ENCODE data around the gene RUBCNL. TPM values are rescaled to one million over a fixed set of nuclear protein-coding genes. Genes with fewer than 3 reads are reported as not detected.

Gene RUBCNL
- total RNA-seq, 1 donor from 2014 or later: 1.7 TPM

GRCh38 chr13:46345866-46346265 lies 41.2 kb downstream of the RUBCNL start:
- Histone ChIP-seq H3K36me3 (no peaks in the 10 kb centered on the region), H3K4me1 (no peaks in the 10 kb centered on the region), H3K4me3 (no peak overlapping the region), H3K27me3 (no peaks in the 10 kb centered on the region), H3K9me3 (no peaks in the 10 kb centered on the region), H3K27ac (no peak overlapping the region)
- DNase-seq (ENCODE audit: extremely low spot score in 2 of 2): no peak
- TF ChIP-seq POLR2A (IDR thresholded peaks at IDR 0.05): no peak
- TF ChIP-seq POLR2AphosphoS5 (IDR thresholded peaks at IDR 0.05; ENCODE audit: insufficient read depth in 1 of 2, low read depth in 1 of 2): no peak
- TF ChIP-seq, protein P1, sequence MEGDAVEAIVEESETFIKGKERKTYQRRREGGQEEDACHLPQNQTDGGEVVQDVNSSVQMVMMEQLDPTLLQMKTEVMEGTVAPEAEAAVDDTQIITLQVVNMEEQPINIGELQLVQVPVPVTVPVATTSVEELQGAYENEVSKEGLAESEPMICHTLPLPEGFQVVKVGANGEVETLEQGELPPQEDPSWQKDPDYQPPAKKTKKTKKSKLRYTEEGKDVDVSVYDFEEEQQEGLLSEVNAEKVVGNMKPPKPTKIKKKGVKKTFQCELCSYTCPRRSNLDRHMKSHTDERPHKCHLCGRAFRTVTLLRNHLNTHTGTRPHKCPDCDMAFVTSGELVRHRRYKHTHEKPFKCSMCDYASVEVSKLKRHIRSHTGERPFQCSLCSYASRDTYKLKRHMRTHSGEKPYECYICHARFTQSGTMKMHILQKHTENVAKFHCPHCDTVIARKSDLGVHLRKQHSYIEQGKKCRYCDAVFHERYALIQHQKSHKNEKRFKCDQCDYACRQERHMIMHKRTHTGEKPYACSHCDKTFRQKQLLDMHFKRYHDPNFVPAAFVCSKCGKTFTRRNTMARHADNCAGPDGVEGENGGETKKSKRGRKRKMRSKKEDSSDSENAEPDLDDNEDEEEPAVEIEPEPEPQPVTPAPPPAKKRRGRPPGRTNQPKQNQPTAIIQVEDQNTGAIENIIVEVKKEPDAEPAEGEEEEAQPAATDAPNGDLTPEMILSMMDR (IDR thresholded peaks at IDR 0.05): no peak
- intact Hi-C loops (cut with DNase I): no loop called here

GRCh38 chr13:46345398-46345797 lies 41.7 kb downstream of the RUBCNL start:
- DNase-seq (ENCODE audit: extremely low spot score in 2 of 2): no peak
- no peaks in the 10 kb centered on the region for H3K36me3 ChIP-seq
- intact Hi-C loops (cut with DNase I): no loop called here
- H3K4me1 ChIP-seq: no peaks in the 10 kb centered on the region
- no peak overlapping the region for H3K27ac ChIP-seq
- H3K27me3 ChIP-seq: no peaks in the 10 kb centered on the region
- H3K9me3 ChIP-seq: no peaks in the 10 kb centered on the region
- H3K4me3 ChIP-seq: no peak overlapping the region
- TF ChIP-seq, protein P1 (IDR thresholded peaks at IDR 0.05): no peak
- no peak for TF ChIP-seq POLR2A (IDR thresholded peaks at IDR 0.05)
- no peak for TF ChIP-seq POLR2AphosphoS5 (IDR thresholded peaks at IDR 0.05; ENCODE audit: insufficient read depth in 1 of 2, low read depth in 1 of 2)

DNA sequence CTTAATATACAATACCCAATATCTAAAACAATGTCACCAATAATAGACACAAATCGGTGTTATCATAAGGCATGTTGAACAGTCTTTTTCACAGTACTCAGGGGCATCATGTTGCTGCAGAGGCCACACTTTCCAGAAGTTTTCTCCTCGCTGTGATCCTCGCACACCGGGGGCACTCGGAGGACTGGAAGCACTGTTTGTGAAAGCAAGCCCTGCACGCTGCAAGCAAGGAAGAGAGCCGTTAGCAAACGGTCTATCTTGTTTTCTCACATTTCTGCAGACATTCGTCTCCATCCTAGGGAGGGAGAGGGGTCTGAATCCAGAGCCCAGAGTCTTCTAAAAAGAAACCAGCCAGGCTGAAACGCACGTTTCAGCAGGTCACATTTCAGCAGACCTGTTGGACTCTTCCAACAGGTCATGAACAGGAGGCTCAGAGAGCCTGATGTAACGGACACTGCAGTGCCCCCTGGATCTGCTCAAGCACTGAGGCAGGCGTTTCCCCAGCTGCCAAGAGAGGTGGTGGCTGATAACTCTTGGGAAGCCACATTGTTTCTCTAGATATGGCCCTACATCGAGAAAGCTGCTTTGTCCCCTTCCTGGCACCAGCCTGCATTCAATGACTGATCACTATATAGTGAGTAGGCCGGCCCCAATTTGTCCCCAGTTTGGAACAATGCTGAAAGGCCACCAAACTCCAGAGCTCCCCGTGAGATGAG lies 43.6 kb downstream of the RUBCNL start:
- no peaks in the 10 kb centered on the region for H3K4me1 ChIP-seq
- H3K4me3 ChIP-seq: no peak overlapping the region
- no peaks in the 10 kb centered on the region for H3K9me3 ChIP-seq
- DNase-seq (ENCODE audit: extremely low spot score in 2 of 2): no peak
- H3K36me3 ChIP-seq: no peaks in the 10 kb centered on the region
- TF ChIP-seq POLR2A (IDR thresholded peaks at IDR 0.05) (no peak), POLR2AphosphoS5 (IDR thresholded peaks at IDR 0.05; ENCODE audit: insufficient read depth in 1 of 2, low read depth in 1 of 2) (no peak)
- no peak overlapping the region for H3K27ac ChIP-seq
- no peaks in the 10 kb centered on the region for H3K27me3 ChIP-seq
- intact Hi-C loops (cut with DNase I): no loop called here

- Histone ChIP-seq H3K27ac (no peak overlapping the region), H3K27me3 (no peaks in the 10 kb centered on the region), H3K9me3 (no peaks in the 10 kb centered on the region), H3K36me3 (no peaks in the 10 kb centered on the region), H3K4me3 (no peak overlapping the region), H3K4me1 (no peaks in the 10 kb centered on the region)
- no peak for DNase-seq (ENCODE audit: extremely low spot score in 2 of 2)
- intact Hi-C loops (cut with DNase I): no loop called here
- TF ChIP-seq POLR2A (IDR thresholded peaks at IDR 0.05) (no peak), POLR2AphosphoS5 (IDR thresholded peaks at IDR 0.05; ENCODE audit: insufficient read depth in 1 of 2, low read depth in 1 of 2) (no peak)
- TF ChIP-seq, protein P1 (IDR thresholded peaks at IDR 0.05): no peak
These were observed 44.5 kb downstream of the RUBCNL start for GRCh38 chr13:46342538-46342937.

DNA sequence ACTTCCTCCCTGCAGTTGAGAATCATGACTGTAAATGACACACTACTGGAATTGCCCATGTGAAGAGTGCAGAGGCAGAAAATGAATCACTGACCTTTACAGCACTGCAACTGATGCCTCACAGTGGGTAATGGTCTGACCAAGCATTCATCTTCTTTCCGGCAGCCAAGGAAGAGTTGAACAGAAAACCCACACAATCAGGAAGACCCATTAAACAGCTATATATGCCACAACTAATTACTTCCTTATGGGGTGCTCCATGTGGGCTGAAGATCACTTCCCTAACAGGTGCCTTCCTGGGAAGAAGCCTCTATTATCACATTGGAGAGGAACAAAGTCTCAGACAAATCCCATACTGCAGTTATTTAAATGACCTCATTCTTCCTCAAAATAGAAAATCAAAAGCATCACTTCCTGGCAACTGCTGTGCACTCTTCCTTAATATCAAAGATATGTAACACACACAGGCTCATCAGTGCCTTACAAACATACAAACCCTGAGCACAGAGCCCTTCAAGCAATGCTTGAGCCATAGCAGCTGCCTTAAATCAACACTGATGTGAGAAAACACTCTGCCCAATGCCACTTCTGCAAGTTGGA lies 45.8 kb downstream of the RUBCNL start:
- H3K27ac ChIP-seq: no peak overlapping the region
- H3K4me1 ChIP-seq: no peaks in the 10 kb centered on the region
- H3K36me3 ChIP-seq: no peaks in the 10 kb centered on the region
- intact Hi-C loops (cut with DNase I): no loop called here
- TF ChIP-seq, protein P1 (IDR thresholded peaks at IDR 0.05): no peak
- TF ChIP-seq POLR2A (IDR thresholded peaks at IDR 0.05): no peak
- no peak for TF ChIP-seq POLR2AphosphoS5 (IDR thresholded peaks at IDR 0.05; ENCODE audit: insufficient read depth in 1 of 2, low read depth in 1 of 2)
- peak in 1 of 2 donors; percentile 34 for DNase-seq (ENCODE audit: extremely low spot score in 2 of 2)
- no peaks in the 10 kb centered on the region for H3K9me3 ChIP-seq
- H3K27me3 ChIP-seq: no peaks in the 10 kb centered on the region
- no peak overlapping the region for H3K4me3 ChIP-seq
